A549 (cell line): ENCODE results near the gene MS4A18.

ENCODE experiments used
- MAFK ChIP-seq: fragments of 450-650 bp; IDR thresholded peaks from 2 replicates; pipeline ENCODE4 v1.6.1; 2014; ENCODE audit not compliant: partially characterized antibody
- MAZ ChIP-seq: fragments of 150-350 bp; IDR thresholded peaks from 2 replicates; pipeline ENCODE4 v1.6.1; 2014; ENCODE audit warnings: antibody characterized with exemption, low read depth, low read length, borderline replicate concordance
- NFE2L2 ChIP-seq: fragments of 150-350 bp; conservative IDR thresholded peaks from 2 replicates; pipeline ENCODE4 v1.6.1; 2014; ENCODE audit warnings: low read length
- POLR2A ChIP-seq: IDR thresholded peaks from 2 replicates; pipeline ENCODE4 v1.6.1; 2012; ENCODE audit warnings: mild to moderate bottlenecking, low read length
- RFX5 ChIP-seq: fragments of 450-650 bp; IDR thresholded peaks from 2 replicates; pipeline ENCODE4 v1.7.1; 2014; ENCODE audit warnings: antibody characterized with exemption, mild to moderate bottlenecking, moderate library complexity
- SMC3 ChIP-seq: fragments of >200 bp; sonication (Bioruptor Twin); formaldehyde crosslinking; IDR thresholded peaks from 3 replicates; pipeline ENCODE4 v1.6.1; 2018; ENCODE audit warnings: inconsistent platforms
- TF ChIP-seq, protein P1 (sequence below): fragments of 250-450 bp; sonication (Bioruptor Pico); IDR thresholded peaks from 2 replicates; pipeline ENCODE4 v1.5.0; 2021; ENCODE audit warnings: mild to moderate bottlenecking, moderate library complexity, borderline replicate concordance
- TF ChIP-seq, protein P2 (sequence below): fragments of >200 bp; sonication (Bioruptor Twin); formaldehyde crosslinking; IDR thresholded peaks from 3 replicates; pipeline ENCODE4 v1.5.1; 2016
- TF ChIP-seq, protein P3 (sequence below): fragments of 150-350 bp; IDR thresholded peaks from 2 replicates; pipeline ENCODE4 v1.6.1; 2014; ENCODE audit warnings: low read depth, mild to moderate bottlenecking, low read length

DNA sequence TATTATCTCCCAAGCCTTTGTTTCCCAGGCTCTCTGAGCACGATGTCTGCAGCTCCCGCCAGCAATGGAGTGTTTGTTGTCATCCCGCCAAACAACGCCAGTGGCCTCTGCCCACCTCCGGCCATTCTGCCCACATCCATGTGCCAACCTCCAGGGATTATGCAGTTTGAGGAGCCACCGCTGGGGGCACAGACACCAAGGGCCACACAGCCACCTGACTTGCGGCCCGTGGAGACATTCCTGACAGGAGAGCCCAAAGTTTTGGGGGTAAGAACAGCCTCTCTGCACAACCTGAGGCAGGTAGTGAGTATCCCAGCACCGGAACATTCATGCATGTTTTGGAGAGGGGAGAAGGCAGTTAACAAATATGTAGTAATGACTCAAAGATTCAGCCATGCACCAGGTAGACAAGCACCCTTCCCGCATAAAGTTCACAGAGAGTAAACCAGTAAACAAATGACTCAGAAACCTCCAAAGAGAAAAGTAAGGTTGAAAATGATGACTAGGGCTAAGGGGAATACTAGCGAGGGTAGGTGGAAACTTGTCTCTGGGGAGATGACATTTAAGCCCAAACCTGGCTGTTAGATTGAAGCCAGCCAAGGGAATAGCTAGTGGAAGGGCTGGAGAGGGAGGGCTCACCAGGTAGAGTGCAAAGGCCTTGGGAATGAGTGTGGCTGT lies 39.3 kb downstream of the MS4A18 start:
- TF ChIP-seq, protein P1, sequence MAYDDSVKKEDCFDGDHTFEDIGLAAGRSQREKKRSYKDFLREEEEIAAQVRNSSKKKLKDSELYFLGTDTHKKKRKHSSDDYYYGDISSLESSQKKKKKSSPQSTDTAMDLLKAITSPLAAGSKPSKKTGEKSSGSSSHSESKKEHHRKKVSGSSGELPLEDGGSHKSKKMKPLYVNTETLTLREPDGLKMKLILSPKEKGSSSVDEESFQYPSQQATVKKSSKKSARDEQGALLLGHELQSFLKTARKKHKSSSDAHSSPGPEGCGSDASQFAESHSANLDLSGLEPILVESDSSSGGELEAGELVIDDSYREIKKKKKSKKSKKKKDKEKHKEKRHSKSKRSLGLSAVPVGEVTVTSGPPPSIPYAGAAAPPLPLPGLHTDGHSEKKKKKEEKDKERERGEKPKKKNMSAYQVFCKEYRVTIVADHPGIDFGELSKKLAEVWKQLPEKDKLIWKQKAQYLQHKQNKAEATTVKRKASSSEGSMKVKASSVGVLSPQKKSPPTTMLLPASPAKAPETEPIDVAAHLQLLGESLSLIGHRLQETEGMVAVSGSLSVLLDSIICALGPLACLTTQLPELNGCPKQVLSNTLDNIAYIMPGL (CRISPR knock-in tag), result no peak
- TF ChIP-seq MAFK (no peak), NFE2L2 (no peak), RFX5 (no peak), SMC3 (no peak), POLR2A (no peak), MAZ (no peak)
- TF ChIP-seq, protein P2, sequence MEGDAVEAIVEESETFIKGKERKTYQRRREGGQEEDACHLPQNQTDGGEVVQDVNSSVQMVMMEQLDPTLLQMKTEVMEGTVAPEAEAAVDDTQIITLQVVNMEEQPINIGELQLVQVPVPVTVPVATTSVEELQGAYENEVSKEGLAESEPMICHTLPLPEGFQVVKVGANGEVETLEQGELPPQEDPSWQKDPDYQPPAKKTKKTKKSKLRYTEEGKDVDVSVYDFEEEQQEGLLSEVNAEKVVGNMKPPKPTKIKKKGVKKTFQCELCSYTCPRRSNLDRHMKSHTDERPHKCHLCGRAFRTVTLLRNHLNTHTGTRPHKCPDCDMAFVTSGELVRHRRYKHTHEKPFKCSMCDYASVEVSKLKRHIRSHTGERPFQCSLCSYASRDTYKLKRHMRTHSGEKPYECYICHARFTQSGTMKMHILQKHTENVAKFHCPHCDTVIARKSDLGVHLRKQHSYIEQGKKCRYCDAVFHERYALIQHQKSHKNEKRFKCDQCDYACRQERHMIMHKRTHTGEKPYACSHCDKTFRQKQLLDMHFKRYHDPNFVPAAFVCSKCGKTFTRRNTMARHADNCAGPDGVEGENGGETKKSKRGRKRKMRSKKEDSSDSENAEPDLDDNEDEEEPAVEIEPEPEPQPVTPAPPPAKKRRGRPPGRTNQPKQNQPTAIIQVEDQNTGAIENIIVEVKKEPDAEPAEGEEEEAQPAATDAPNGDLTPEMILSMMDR, result no peak
- TF ChIP-seq, protein P3, sequence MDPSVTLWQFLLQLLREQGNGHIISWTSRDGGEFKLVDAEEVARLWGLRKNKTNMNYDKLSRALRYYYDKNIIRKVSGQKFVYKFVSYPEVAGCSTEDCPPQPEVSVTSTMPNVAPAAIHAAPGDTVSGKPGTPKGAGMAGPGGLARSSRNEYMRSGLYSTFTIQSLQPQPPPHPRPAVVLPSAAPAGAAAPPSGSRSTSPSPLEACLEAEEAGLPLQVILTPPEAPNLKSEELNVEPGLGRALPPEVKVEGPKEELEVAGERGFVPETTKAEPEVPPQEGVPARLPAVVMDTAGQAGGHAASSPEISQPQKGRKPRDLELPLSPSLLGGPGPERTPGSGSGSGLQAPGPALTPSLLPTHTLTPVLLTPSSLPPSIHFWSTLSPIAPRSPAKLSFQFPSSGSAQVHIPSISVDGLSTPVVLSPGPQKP, result no peak
